GM23248 (cell line): ENCODE measurements around the gene SHFL. TPM values are rescaled to one million over a fixed set of nuclear protein-coding genes. Genes with fewer than 3 reads are reported as not detected.

Experiments used
- DNase-seq: peaks from one replicate; pipeline ENCODE4 v3.0.0-alpha.2; 2015
- H2AFZ ChIP-seq: fragments of 200-600 bp; sonication (generic); 2 replicates; pipeline ENCODE4 v1.6.1; 2016; ENCODE audit warnings: antibody characterized with exemption
- H3F3A ChIP-seq: fragments of 200-600 bp; sonication (generic); 2 replicates; pipeline ENCODE4 v1.6.1; 2016; ENCODE audit warnings: mild to moderate bottlenecking, antibody characterized with exemption, mixed run types; ENCODE audit not compliant: insufficient read depth
- H3K27ac ChIP-seq: fragments of 200-600 bp; sonication (generic); 2 replicates; pipeline ENCODE4 v1.5.1; 2016; ENCODE audit warnings: mild to moderate bottlenecking
- H3K27me3 ChIP-seq: fragments of 200-600 bp; sonication (generic); replicated peaks from 2 replicates; pipeline ENCODE4 v1.6.1; 2016; ENCODE audit warnings: mild to moderate bottlenecking; ENCODE audit not compliant: insufficient read depth
- H3K36me3 ChIP-seq: fragments of 200-600 bp; sonication (generic); 2 replicates; pipeline ENCODE4 v1.6.1; 2016; ENCODE audit warnings: low read depth, mild to moderate bottlenecking
- H3K4me1 ChIP-seq: fragments of 200-600 bp; sonication (generic); 2 replicates; pipeline ENCODE4 v1.6.1; 2016; ENCODE audit warnings: mild to moderate bottlenecking; ENCODE audit not compliant: insufficient read depth
- H3K4me2 ChIP-seq: fragments of 200-600 bp; sonication (generic); one replicate; pipeline ENCODE4 v1.6.1; 2016; ENCODE audit warnings: mild to moderate bottlenecking; ENCODE audit not compliant: unreplicated experiment
- H3K4me3 ChIP-seq: fragments of 200-600 bp; sonication (generic); 2 replicates; pipeline ENCODE4 v1.5.1; 2016; ENCODE audit warnings: mild to moderate bottlenecking
- H3K79me2 ChIP-seq: fragments of 200-600 bp; sonication (generic); 2 replicates; pipeline ENCODE4 v1.6.1; 2016; ENCODE audit warnings: mild to moderate bottlenecking; ENCODE audit not compliant: insufficient read depth
- H3K9ac ChIP-seq: fragments of 200-600 bp; sonication (generic); 2 replicates; pipeline ENCODE4 v1.6.1; 2016; ENCODE audit warnings: mild to moderate bottlenecking
- H3K9me2 ChIP-seq: fragments of 200-600 bp; sonication (generic); 2 replicates; pipeline ENCODE4 v1.6.1; 2016; ENCODE audit warnings: mixed run types, mild to moderate bottlenecking, moderate library complexity; ENCODE audit not compliant: insufficient read depth
- H3K9me3 ChIP-seq: fragments of 200-600 bp; sonication (generic); one replicate; pipeline ENCODE4 v1.6.1; 2017; ENCODE audit warnings: low read depth
- H4K20me1 ChIP-seq: fragments of 200-600 bp; sonication (generic); 2 replicates; pipeline ENCODE4 v1.6.0; 2016; ENCODE audit not compliant: insufficient read depth
- EZH2 ChIP-seq: fragments of 200-600 bp; sonication (generic); IDR thresholded peaks from 2 replicates; pipeline ENCODE4 v1.6.1; 2018; ENCODE audit warnings: antibody characterized with exemption, mild to moderate bottlenecking; ENCODE audit not compliant: insufficient read depth, poor library complexity, severe bottlenecking
- EZH2phosphoT487 ChIP-seq: fragments of 200-600 bp; sonication (generic); IDR thresholded peaks from 2 replicates; pipeline ENCODE4 v1.6.1; 2018; ENCODE audit warnings: antibody characterized with exemption, moderate library complexity, mild to moderate bottlenecking, low read depth; ENCODE audit not compliant: insufficient read depth
- WGBS, 2 experiments: methylation state at CpG; one replicate each; pipeline ENCODE4 v1.1.6; 2015 to 2017; ENCODE audit warnings: low lambda C conversion rate in 2 of 2, low coverage in 1 of 2; ENCODE audit errors: missing lambda C conversion rate in 2 of 2; 5-methylcytosine and 5-hydroxymethylcytosine counted together
- in situ Hi-C: fragments of 300-500 bp; cut with MboI; formaldehyde crosslinking; loops from 2 replicates; pipeline ENCODE4 v1.15.0; 2020
- polyA plus RNA-seq: library from polyadenylated mRNA; unstranded; fragments of >200 nt; fragmentation: Nextera tagmentation; extraction: Ambion mirVana; gene quantifications from 2 replicates; pipeline ENCODE4 v1.2.1, GENCODE V29; 2016
- total RNA-seq: library from RNA; depleted of rRNA; stranded (reverse); fragments of >200 nt; shearing (Covaris generic); gene quantifications from 2 replicates; pipeline ENCODE4 v1.2.3, GENCODE V29; 2014

SHFL gene
- total and polyA plus RNA-seq, 2 experiments from 2014 or later: 29.8 to 33.0 TPM

GRCh38 chr19:10091895-10092641 is 6.0 kb downstream of the SHFL start:
- no peaks in the 10 kb centered on the region; the same call in 1 of the 2 replicates for H3K36me3 ChIP-seq
- no peak overlapping the region for H3K4me3 ChIP-seq
- H3K4me2 ChIP-seq: no peak overlapping the region
- TF ChIP-seq EZH2: no peak
- TF ChIP-seq EZH2phosphoT487: no peak
- H3K27ac ChIP-seq: no peak overlapping the region
- peaks cover 10% of the 10 kb centered on the region for H3F3A ChIP-seq
- WGBS, 2 experiments: 88 to 91% methylated on average over 11 to 13 of the region's 13 CpGs
- no peaks in the 10 kb centered on the region for H3K79me2 ChIP-seq
- DNase-seq: no peak
- H2AFZ ChIP-seq: no peak overlapping the region
- H3K9me3 ChIP-seq: no peaks in the 10 kb centered on the region
- H3K4me1 ChIP-seq: no peaks in the 10 kb centered on the region
- no peak overlapping the region for H3K9ac ChIP-seq
- H4K20me1 ChIP-seq: no peaks in the 10 kb centered on the region
- in situ Hi-C loops: no loop called here
- no peaks in the 10 kb centered on the region for H3K27me3 ChIP-seq
- H3K9me2 ChIP-seq: no peaks in the 10 kb centered on the region

DNA sequence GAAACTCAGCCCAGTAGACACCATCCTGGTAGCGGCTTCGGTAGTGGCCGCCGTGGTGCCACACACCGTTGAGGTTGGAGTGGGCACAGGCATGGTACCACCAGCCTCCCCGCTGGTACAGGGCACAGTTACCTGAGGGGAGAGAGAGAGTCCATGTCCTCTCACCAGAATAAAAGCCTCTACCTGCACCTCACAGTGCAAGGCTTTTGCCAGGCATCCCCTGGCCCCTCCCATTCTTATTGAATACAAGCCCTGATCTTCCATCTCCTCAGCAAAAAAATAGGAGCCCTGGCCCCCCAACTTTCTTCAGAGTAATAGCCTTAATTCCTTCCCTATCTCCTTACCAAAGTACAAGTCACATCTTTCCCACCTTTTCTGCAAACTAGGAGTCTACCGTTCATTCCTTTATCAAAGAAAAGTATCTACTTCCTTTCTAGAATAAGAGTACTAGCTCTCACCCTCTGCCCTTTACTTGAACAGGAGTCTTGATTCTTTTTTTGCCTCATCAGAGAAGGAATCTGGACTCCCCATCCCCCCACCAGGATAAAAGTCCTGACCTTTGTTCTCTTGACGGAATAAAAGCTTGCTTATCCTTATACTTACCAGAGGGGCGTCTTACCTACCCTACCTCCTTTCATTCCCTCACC is 6.7 kb downstream of the SHFL start:
- 83 to 86% methylated on average over 9 of the region's 9 CpGs for WGBS, 2 experiments

DNA sequence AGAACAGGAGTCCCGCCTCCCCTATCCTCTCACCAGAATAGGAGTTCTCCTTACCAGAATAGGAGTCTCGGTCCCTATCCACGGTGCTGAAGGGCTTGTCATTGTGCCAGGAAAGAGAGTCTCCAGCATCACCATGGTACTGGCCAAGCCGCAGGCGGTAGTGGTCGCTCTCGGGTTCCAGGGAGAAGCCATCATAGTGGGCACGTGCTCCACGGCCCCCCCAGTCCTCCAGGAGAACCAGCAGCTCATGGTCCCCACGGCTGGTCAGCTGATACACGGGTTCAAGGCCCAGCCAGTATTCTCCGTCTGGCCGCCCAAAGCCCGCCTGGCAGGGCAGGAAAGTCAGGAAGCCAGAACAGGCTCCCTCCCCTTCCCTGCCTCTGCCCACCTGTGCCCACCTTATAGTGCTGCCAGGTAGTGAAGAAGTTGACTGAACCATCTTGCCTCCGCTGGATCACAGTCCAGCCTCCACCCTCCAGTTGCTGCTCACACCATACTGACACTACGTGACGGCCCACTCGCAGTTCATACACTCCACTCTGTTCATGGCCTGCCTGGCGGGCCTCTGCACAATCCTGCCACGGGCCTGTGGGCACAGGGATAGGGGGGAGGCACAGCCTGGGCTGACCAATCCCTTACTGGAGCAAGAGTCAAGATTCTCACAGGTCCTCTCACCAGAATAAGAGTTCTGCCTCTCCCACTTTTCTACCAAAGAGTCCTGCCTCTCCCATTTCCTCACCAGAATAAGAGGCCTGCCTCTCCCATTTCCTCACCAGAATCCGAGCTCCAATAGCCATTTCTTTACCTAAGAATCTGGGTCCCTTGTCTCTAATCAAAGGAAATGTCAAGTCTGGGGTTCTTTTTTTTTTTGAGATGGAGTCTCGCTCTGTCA is 7.4 kb downstream of the SHFL start:
- no peaks in the 10 kb centered on the region for H3K9me2 ChIP-seq
- H3K9me3 ChIP-seq: no peaks in the 10 kb centered on the region
- H2AFZ ChIP-seq: no peak overlapping the region
- H3K36me3 ChIP-seq: no peaks in the 10 kb centered on the region; the same call in 1 of the 2 replicates
- in situ Hi-C loops: no loop called here
- 87 to 88% methylated on average over 22 of the region's 22 CpGs for WGBS, 2 experiments
- no peak overlapping the region for H3K9ac ChIP-seq
- H4K20me1 ChIP-seq: no peaks in the 10 kb centered on the region
- H3K79me2 ChIP-seq: no peaks in the 10 kb centered on the region
- peaks cover 15% of the 10 kb centered on the region for H3F3A ChIP-seq
- DNase-seq: peak; percentile 29
- TF ChIP-seq EZH2phosphoT487 (no peak), EZH2 (no peak)
- no peak overlapping the region for H3K27ac ChIP-seq
- no peak overlapping the region for H3K4me2 ChIP-seq
- no peaks in the 10 kb centered on the region for H3K4me1 ChIP-seq
- H3K4me3 ChIP-seq: no peak overlapping the region
- no peaks in the 10 kb centered on the region for H3K27me3 ChIP-seq

More for the DNA sequence above, 6.7 kb downstream of the SHFL start:
- no peak for TF ChIP-seq EZH2
- H3K4me1 ChIP-seq: no peaks in the 10 kb centered on the region
- in situ Hi-C loops: no loop called here
- no peak overlapping the region for H3K4me2 ChIP-seq
- DNase-seq: no peak
- H3K36me3 ChIP-seq: no peaks in the 10 kb centered on the region; the same call in 1 of the 2 replicates
- no peak overlapping the region for H2AFZ ChIP-seq
- no peak overlapping the region for H3K27ac ChIP-seq
- H3K9ac ChIP-seq: no peak overlapping the region
- H4K20me1 ChIP-seq: no peaks in the 10 kb centered on the region
- H3K9me2 ChIP-seq: no peaks in the 10 kb centered on the region
- no peaks in the 10 kb centered on the region for H3K27me3 ChIP-seq
- H3K79me2 ChIP-seq: no peaks in the 10 kb centered on the region
- no peak overlapping the region for H3K4me3 ChIP-seq
- peaks cover 10% of the 10 kb centered on the region for H3F3A ChIP-seq
- H3K9me3 ChIP-seq: no peaks in the 10 kb centered on the region

DNA sequence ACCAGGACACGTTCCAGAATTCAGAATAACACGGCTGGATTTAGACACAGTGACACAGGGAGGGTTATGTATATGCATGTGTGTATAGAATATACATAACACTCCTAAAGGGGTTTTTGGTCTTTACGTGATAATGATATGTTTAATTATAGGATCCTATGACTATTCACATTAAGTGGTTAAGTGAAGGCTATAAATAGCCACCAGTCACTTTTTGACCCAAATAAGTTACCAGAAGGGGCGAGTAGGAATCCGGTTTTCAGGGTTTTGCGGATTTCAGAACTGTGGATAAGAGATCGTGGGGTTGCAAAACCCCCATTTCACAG is 9.5 kb downstream of the SHFL start:
- H3K9ac ChIP-seq: peak overlapping the region; percentile 38
- H3K4me3 ChIP-seq: peak overlapping the region; percentile 64
- WGBS, 2 experiments: 2 to 3% methylated on average over 7 of the region's 7 CpGs

More for the DNA sequence above, 9.5 kb downstream of the SHFL start:
- no peak for DNase-seq
- in situ Hi-C loops: no loop called here
- Histone ChIP-seq H3K9me3 (no peaks in the 10 kb centered on the region), H3K27ac (peak overlapping the region; percentile 41), H3K9me2 (no peaks in the 10 kb centered on the region), H4K20me1 (no peaks in the 10 kb centered on the region), H3F3A (peaks cover 16% of the 10 kb centered on the region), H3K27me3 (no peaks in the 10 kb centered on the region), H3K79me2 (no peaks in the 10 kb centered on the region), H3K36me3 (no peaks in the 10 kb centered on the region; the same call in 1 of the 2 replicates), H3K4me2 (peak overlapping the region; percentile 77), H3K4me1 (no peaks in the 10 kb centered on the region), H2AFZ (peak overlapping the region; percentile 65)
- no peak for TF ChIP-seq EZH2
- TF ChIP-seq EZH2phosphoT487: no peak
